ENCODE measurements around the gene ONECUT1. TPM values are rescaled to one million over a fixed set of nuclear protein-coding genes. Genes with fewer than 3 reads are reported as not detected.
A peak's percentile ranks its signal among the peaks of the same experiment; 100 is the strongest.
"Not testable (repeated sequence)": the region's sequence is repeated elsewhere in the genome, so short reads cannot be mapped to it uniquely, and the experiment has no call there.

ONECUT1 gene
- not detected for total RNA-seq
- polyA plus RNA-seq (ENCODE audit: insufficient read depth, low read depth, low replicate concordance) = not detected
- long read RNA-seq, donor 1 = 0 reads
- long read RNA-seq, donor 2 = 0 reads
- long read RNA-seq, donor 3 = 0 reads
- long read RNA-seq, donor 4 = 0 reads
- long read RNA-seq, donor 5 = 0 reads
- long read RNA-seq, donor 6 = 0 reads
- long read RNA-seq, donor 7 = 0 reads
- long read RNA-seq, donor 8 = 0 reads
- long read RNA-seq, donor 9 = 0 reads
- long read RNA-seq, donor 10 = 0 reads

- Histone ChIP-seq H3K4me1 (ENCODE audit: control insufficient read depth in 2 of 3, insufficient read depth in 2 of 3, low read depth in 1 of 3, low read length in 3 of 3) (peaks cover 0 to 20% (median 4%) of the 10 kb centered on the region in 3 donors), H3K9ac (ENCODE audit: low read length in 3 of 3) (no peak within 1 kb of the TSS), H3K27me3 (ENCODE audit: control insufficient read depth, insufficient read depth, low read length) (peaks cover 68% of the 10 kb centered on the region), H3K9me3 (ENCODE audit: control insufficient read depth in 2 of 3, insufficient read depth in 1 of 3, low read length in 3 of 3) (no peaks in the 10 kb centered on the region), H3K36me3 (ENCODE audit: control insufficient read depth in 2 of 3, insufficient read depth in 3 of 3, low read length in 3 of 3) (no peaks in the 10 kb centered on the region), H3K4me3 (ENCODE audit: low read length in 3 of 3) (peak within 1 kb of the TSS; percentile 13 to 38 (median 30)), H3K27ac (ENCODE audit: low read depth in 2 of 2, low read length in 2 of 2) (no peak within 1 kb of the TSS)
- DNase-seq (peak; percentile 65 to 83 (median 75)), FAIRE-seq (no peak)
- intact Hi-C loops (cut with DNase I) = no loop called here
- TF ChIP-seq, protein P1, sequence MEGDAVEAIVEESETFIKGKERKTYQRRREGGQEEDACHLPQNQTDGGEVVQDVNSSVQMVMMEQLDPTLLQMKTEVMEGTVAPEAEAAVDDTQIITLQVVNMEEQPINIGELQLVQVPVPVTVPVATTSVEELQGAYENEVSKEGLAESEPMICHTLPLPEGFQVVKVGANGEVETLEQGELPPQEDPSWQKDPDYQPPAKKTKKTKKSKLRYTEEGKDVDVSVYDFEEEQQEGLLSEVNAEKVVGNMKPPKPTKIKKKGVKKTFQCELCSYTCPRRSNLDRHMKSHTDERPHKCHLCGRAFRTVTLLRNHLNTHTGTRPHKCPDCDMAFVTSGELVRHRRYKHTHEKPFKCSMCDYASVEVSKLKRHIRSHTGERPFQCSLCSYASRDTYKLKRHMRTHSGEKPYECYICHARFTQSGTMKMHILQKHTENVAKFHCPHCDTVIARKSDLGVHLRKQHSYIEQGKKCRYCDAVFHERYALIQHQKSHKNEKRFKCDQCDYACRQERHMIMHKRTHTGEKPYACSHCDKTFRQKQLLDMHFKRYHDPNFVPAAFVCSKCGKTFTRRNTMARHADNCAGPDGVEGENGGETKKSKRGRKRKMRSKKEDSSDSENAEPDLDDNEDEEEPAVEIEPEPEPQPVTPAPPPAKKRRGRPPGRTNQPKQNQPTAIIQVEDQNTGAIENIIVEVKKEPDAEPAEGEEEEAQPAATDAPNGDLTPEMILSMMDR (IDR thresholded peaks at IDR 0.05; ENCODE audit: borderline replicate concordance, extremely low read depth, insufficient read depth) = no peak
Observed at GRCh38 chr15:52790169-52790708, at the start of gene ONECUT1. ONECUT1 (minus strand) TSS chr15:52790336; CDS start chr15:52789884, 452 bp downstream.

DNA sequence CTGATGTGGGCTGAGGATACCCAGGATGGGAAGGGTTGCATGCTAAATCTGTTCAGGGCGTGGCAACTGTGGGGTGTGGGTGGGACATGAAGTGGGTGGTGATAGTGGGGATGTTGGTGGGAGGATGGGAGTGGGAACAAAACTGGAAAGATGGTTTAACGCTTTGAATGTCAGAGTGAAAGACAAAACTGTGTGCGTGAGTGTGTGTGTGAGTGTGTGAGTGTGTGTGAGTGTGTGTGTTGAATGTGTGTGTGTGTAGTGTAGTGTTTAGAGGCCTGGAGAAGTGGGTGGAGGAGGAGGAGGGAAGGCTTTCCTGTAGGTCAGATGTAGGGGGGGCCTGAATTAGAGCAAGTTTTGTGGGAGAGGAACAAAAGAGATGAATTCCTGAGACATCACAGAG lies 44.2 kb upstream of the ONECUT1 start:
- Histone ChIP-seq H3K9me3 (ENCODE audit: control insufficient read depth in 2 of 3, insufficient read depth in 1 of 3, low read length in 3 of 3) (no peaks in the 10 kb centered on the region), H3K9ac (ENCODE audit: low read length in 3 of 3) (no peak overlapping the region), H3K36me3 (ENCODE audit: control insufficient read depth in 2 of 3, insufficient read depth in 3 of 3, low read length in 3 of 3) (no peaks in the 10 kb centered on the region), H3K4me3 (ENCODE audit: low read length in 3 of 3) (no peak overlapping the region), H3K27me3 (ENCODE audit: control insufficient read depth, insufficient read depth, low read length) (no peaks in the 10 kb centered on the region), H3K4me1 (ENCODE audit: control insufficient read depth in 2 of 3, insufficient read depth in 2 of 3, low read depth in 1 of 3, low read length in 3 of 3) (no peaks in the 10 kb centered on the region), H3K27ac (ENCODE audit: low read depth in 2 of 2, low read length in 2 of 2) (no peak overlapping the region)
- DNase-seq (no peak), FAIRE-seq (no peak)
- TF ChIP-seq, protein P1 (IDR thresholded peaks at IDR 0.05; ENCODE audit: borderline replicate concordance, extremely low read depth, insufficient read depth) = no peak
- intact Hi-C loops (cut with DNase I) = no loop called here

GRCh38 chr15:52824169-52824942 lies 34.2 kb upstream of the ONECUT1 start:
- H3K36me3 ChIP-seq (ENCODE audit: control insufficient read depth in 2 of 3, insufficient read depth in 3 of 3, low read length in 3 of 3); DNase-seq; H3K9me3 ChIP-seq (ENCODE audit: control insufficient read depth in 2 of 3, insufficient read depth in 1 of 3, low read length in 3 of 3); H3K27ac ChIP-seq (ENCODE audit: low read depth in 2 of 2, low read length in 2 of 2); H3K4me1 ChIP-seq (ENCODE audit: control insufficient read depth in 2 of 3, insufficient read depth in 2 of 3, low read depth in 1 of 3, low read length in 3 of 3); intact Hi-C loops (cut with DNase I); H3K27me3 ChIP-seq (ENCODE audit: control insufficient read depth, insufficient read depth, low read length); FAIRE-seq; H3K9ac ChIP-seq (ENCODE audit: low read length in 3 of 3); H3K4me3 ChIP-seq (ENCODE audit: low read length in 3 of 3): not testable (repeated sequence)

DNA sequence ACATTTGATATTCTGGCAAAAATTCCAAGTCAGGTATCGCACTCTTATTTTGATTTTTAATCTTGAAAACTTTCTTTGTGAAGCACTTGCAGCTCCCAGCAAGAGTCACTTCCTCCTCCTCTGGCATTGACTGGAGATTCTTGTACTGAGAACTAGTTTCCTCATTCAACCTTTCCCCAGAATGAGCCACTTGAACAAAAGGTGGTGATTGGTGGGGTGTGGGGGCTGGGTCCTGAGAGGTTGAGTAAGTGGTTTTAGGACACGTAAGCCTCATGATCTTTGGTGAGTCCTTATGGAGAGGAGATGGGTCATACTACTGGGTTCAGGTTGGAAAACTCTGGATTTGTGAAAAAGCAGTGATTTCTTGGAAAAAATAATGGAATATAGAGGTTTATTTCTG lies 32.3 kb upstream of the ONECUT1 start:
- H3K9me3 ChIP-seq (ENCODE audit: control insufficient read depth in 2 of 3, insufficient read depth in 1 of 3, low read length in 3 of 3) = no peaks in the 10 kb centered on the region
- FAIRE-seq = no peak
- intact Hi-C loops (cut with DNase I) = no loop called here
- H3K36me3 ChIP-seq (ENCODE audit: control insufficient read depth in 2 of 3, insufficient read depth in 3 of 3, low read length in 3 of 3) = no peaks in the 10 kb centered on the region
- no peaks in the 10 kb centered on the region for H3K27me3 ChIP-seq (ENCODE audit: control insufficient read depth, insufficient read depth, low read length)
- TF ChIP-seq, protein P1 (IDR thresholded peaks at IDR 0.05; ENCODE audit: borderline replicate concordance, extremely low read depth, insufficient read depth) = no peak
- no peak overlapping the region for H3K9ac ChIP-seq (ENCODE audit: low read length in 3 of 3)
- H3K27ac ChIP-seq (ENCODE audit: low read depth in 2 of 2, low read length in 2 of 2) = no peak overlapping the region
- no peaks in the 10 kb centered on the region for H3K4me1 ChIP-seq (ENCODE audit: control insufficient read depth in 2 of 3, insufficient read depth in 2 of 3, low read depth in 1 of 3, low read length in 3 of 3)
- H3K4me3 ChIP-seq (ENCODE audit: low read length in 3 of 3) = no peak overlapping the region
- DNase-seq = no peak

Measured in kidney (tissue), 22 donors.